SKM-1 treated with dmso at 0.1 percent for 144 hours (cell line): ENCODE measurements around the gene INPP5J.
"Not testable (repeated sequence)": the region's sequence is repeated elsewhere in the genome, so short reads cannot be mapped to it uniquely, and the experiment has no call there.

Experiments used
- DNase-seq: peaks from one replicate; lab custom pipeline; 2025; ENCODE audit not compliant: unreplicated experiment; lab: John Stamatoyannopoulos, UW

The INPP5J gene

DNA sequence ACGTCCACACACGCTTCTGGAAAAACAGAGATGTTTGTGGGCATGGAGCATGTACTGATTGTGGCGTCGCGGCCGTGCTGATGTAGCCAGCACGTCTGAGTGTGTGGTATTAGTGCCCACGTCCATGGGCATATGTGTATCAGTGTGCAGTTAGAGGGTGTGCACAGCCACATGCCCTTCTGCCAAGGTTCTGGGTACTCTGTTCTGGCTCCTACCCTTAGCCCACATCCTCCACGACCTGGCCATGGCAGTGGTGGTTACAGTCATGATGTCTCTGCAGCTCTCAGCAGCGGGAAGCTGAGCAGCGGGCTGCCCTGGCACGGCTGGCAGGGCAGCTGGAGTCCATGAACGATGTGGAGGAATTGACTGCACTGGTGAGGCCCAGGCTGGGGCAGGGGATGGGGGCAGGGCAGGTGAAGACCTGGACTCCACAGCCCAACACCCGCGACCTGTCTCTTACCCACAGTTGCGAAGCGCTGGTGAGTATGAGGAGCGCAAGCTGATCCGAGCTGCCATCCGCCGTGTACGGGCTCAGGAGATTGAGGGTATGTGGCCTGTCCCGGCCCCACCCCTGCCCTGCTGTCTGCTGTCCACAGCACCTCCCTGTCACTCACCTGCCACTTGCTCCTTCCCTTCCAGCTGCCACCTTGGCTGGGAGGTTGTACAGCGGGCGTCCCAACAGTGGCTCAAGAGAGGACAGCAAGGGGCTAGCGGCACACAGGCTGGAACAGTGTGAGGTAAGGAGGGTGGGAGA, 34.4 kb upstream of the INPP5J start:
- DNase-seq = no peak

DNA sequence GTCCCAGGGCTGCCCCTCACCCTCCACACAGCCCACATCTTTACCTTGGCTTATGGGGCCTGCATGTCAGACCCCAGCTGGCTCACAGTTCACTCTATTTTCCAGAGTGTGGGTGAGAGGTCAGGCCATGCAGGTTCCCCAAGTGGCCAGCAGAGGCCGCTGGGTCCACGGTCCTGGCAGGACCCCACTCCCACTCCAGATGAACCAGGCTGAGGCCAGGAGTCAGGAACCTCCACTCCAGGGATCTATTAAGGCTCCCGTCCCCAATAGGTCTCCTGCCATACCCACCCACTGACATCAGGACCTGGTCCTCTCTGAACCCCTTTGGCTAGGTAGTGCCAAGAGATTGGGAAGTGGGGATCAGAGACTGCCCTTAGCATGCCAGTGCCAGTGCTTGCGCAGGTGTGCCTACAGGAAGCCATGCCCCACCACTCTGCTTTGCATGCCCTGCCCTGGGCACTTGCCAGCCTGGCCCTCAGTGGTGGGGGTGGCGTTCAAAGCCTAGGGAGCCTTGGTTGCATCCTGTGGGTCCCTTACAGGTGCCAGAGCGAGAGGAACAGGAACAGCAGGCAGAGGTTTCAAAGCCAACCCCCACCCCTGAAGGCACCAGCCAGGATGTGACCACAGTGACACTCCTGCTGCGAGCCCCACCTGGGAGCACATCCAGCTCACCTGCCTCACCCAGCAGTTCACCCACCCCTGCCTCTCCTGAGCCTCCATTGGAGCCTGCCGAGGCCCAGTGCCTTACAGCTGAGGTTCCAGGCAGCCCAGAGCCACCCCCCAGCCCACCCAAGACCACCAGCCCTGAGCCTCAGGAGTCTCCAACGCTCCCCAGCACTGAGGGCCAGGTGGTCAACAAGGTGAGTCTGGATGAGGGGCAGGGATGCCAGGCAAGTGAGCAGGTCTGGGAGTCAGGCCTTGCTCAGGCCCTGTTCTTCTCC, 33.3 kb upstream of the INPP5J start:
- DNase-seq = peak; percentile 34

DNA sequence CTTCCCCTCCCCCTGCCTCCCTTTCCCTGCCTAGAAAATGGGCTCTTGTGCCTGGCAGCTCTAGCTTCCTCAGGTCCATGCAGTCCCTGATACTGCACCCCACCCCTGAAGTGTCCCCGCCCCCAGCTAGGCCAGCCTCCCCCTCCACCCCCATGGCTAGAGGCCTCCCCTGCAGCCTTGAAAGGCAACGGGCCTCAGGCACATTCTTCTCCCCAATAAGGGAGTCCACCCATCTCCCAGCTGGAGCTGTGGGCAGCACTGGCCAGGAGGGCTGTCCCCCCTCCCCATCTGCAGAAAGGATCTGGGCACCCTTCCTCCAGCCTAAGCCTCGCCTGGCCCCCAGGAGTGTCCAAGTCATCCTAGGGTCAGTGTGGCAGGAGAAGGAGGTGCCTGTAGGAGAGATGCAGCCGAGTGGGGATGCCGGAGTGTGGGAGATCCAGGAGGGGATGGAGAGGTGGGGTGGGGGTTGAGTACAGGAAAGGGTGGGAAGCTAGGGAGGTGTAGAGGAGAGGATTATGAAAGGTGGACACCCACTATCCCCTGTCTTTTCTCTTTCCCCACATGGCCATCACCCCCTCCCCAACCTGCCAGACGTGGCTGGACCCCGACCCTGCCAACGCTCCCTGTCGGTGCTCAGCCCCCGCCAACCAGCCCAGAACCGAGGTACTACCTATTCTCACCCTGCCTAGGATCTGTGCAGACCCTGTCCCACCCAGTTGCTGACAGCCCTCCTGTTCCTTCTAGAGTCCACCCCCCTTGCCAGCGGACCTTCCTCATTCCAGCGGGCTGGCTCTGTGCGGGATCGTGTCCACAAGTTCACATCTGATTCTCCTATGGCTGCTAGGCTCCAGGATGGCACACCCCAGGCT, 32.3 kb upstream of the INPP5J start:
- DNase-seq = no peak

DNA sequence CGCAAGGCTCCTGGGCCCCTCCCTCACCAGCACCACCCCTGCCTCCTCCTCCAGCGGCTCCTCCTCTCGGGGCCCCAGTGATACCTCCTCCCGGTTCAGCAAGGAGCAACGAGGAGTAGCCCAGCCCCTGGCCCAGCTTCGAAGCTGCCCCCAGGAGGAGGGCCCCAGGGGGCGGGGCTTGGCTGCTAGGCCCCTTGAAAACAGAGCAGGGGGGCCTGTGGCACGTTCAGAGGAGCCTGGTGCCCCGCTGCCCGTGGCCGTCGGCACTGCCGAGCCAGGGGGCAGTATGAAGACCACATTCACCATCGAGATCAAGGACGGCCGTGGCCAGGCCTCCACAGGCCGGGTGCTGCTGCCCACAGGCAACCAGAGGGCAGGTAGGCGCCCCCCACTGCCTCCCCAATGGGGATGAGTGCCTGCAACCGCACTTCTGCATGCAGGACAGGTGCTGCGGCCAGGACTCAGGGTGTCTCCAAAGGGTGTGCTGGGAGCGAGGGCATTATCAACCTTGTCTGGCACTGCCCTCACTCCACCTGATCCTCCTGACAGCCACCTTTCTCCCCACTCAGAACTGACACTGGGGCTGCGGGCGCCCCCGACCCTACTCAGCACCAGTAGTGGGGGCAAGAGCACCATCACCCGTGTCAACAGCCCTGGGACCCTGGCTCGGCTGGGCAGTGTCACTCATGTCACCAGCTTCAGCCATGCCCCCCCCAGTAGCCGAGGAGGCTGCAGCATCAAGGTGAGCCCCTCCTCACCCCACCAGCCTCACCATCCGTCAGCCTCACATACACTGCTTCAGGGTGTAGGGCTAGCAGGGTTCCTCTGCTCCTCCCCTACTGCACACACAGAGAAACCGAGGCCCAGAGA, 31.4 kb upstream of the INPP5J start:
- DNase-seq = no peak

DNA sequence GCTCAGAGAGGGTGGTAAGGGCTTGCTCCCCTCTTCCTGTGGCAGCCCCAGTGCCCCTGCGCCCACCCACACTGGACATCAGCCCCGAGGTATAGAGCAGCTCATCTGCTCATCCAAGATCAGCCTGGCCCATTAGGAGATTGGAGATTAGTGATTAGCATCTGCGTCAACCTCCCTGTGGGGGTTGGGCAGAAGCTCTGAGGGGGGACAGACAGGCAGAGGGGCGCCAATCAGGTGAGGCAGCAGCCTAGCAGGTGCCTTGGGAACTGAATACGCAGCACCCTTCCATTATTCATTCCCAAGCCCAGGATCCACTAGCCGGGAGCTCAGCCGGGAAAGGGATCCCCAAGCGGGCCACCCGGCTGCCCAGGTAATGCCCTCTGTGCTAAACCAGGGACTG, 30.6 kb upstream of the INPP5J start:
- no peak for DNase-seq

DNA sequence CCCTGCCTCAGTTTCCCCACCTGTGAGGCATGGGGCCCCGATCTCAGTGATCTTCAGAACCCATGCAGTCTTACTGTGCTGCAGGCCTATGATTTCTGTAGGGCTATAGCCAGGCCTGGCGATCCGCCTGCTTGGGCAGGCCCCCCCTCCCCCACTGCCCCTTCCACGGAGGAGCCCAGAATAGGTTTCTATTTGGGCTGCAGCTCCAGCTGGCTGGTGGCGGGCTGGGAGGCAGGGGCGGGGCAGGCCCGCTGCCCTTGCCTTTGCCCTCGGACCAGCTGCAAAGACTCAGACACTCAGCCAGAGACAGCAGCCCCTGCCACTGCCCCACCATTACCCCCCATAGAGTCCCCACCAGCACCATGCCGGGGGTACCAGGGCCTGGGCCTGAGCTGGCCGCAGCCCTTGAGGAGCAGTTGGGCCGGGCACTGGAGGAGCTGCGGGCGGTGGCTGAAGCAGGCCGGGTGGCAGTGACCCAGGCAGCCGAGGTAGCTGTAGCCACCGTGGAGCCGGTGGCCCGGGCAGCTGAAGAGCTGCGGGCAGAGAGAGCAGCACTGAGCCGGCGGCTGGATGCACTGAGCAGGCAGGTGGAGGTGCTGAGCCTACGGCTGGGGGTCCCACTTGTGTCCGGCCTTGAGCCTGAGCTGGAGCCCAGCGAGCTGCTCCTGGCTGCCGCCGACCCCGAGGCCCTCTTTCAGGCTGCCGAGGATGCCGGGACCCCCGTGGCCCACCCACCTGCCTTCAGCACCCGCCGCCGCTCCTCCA, 29.5 kb upstream of the INPP5J start:
- DNase-seq = no peak

DNA sequence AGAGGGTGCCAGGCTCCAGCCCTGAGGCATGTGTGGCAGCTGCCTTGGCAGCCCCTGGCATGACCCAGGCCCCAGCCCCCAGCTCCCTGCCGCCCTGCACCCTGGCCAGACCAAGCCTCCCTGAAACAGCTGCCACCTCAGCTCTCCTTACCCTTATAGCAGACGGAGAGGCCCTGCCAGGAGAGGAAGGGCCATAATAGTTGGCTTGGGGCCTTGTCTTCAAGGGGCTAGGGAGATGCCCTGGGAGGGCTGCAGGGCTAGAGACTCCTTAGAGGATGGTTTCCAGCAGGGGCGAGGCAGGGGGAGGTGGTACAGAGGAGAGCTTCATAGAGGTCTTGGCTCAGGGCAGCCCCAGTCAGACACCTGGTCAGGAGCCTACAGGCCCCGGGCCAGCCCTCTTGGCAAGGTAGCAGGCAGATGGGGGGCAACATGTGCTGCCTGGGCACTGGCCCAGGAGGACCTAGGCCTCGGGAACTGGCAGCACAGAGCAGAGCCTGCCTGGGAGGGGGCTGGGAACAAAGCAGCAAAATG, 28.7 kb upstream of the INPP5J start:
- no peak for DNase-seq

DNA sequence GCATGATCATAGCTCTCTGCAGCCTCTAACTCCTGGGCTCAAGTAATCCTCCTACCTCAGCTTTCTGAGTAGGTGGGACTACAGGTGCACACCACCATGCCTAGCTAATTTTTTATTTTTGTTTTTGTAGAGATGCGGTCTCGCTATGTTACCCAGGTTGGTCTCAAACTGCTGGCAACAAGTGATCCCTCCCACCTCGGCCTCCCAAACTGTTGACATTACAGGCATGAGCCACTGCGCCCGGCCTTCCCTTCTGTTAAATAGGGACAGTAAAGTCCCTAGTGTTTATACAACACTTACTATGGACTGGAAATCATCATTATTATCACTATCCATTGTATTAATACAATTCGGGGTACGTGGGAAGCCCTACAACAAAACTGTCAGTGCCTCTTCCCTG, 28.0 kb upstream of the INPP5J start:
- no peak for DNase-seq

DNA sequence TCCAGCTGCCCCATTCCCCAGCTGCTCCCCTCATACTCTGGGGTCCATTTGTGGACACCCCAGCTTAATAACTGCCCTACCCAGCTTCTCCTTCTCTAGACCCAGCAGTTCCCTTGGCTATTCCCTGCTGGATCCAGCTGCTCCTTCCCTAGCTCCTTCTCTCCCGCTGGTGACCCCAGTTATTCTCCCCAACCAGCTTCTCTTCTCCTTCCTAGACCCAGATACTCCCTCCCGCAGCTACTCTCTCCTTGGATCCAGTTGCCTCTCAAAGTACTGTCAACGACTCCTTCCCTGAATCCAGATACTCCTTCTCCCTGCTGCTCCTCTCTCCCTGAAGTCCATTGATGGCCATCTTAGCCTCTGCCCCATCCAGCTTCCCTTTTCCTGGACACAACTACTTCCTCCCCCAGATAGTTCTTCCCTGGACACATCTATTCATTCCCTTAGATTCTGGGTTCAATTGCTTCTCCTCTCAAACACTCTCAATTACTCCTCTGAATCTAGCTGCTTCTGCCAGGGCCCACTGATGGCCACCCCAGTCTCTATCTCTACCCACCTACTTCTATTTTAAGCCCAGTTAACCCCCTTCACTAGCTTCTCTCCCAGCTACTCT, 27.0 kb upstream of the INPP5J start:
- no peak for DNase-seq

DNA sequence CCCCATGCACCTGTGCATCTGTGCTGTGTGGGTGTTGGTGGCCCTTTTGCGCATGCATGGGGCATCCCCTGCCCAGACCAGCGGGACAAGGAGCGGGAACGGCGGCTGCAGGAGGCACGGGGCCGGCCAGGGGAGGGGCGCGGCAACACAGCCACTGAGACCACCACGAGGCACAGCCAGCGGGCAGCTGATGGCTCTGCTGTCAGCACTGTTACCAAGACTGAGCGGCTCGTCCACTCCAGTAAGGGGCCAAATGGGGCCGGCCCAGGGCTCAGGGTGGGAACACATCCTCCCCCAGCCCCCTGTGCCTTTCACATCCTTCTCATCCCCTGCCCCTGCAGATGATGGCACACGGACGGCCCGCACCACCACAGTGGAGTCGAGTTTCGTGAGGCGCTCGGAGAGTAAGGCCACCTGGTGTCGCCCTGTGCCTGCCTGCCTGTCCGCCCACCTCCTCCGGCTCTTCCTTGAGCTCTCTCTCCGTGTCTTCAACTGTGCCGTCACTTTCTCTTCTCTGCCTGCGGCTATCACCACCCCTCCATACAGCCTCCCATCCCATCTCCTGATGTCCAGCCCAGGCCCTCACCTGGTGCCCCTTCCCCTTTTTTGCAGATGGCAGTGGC, 26.0 kb upstream of the INPP5J start:
- no peak for DNase-seq

DNA sequence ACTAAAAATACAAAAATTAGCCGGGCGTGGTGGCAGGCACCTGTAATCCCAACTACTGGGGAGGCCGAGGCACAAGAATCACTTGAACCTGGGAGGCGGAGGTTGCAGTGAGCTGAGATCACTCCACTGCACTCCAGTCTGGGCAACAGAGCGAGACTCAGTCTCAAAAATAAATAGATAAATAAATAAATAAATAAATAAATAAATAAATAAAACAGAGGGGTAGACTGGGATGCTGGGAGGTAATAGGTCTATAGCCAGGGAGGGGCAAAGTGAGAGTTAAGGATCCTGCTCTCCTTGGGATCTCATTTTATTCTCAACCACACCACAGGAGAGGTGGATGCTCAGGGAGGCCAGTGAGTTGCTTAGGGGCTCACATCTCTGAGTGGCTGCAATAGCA, 25.2 kb upstream of the INPP5J start:
- not testable (repeated sequence) for DNase-seq

DNA sequence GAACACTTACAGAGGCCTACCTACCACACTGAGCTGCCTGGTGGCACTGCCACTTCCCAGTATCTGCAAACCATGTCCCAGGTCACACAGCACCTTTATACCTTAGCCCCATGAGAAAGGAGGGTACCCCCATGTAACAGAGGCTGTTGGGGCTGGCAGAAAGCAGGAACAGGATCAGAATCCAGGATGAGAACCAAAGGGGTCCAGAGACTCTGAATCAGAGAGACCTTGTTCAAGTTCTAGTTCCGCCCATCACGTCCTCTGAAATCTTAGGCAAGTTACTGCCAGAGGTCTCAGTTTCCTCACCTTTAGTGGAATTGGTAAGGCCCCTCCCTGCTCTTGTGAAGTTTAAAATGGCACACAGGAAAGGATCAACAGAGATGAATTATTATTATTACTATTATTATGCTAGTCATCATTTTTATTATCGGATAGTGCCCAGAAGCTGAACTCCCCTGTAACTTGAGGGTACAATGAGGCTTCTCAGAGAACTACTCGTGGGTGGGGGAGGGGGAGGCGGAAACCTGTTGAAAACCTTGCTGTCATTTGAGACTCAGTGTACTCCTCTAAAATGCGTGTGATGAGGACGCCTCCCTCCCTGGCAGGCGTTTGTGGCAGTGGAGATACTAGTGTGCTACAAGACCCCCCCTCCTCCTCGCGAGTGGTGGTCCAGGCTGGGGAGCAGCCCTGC, 24.7 kb upstream of the INPP5J start:
- DNase-seq = no peak

DNA sequence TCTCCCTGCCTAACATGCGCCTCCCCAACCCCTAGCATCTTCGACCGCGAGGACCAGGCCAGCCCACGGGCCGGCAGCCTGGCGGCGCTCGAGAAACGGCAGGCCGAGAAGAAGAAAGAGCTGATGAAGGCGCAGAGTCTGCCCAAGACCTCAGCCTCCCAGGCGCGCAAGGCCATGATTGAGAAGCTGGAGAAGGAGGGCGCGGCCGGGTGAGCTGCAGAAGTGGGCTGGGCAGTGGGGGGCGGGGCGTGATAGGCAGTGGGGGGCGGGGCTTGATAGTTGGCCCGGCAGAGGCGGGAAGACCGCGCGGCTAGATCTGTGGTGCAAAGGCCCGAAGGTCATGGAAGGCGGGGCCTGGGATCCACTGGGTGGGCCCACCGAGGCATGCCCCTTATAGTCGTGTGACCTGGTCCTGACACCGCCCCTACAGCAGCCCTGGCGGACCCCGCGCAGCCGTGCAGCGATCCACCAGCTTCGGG, 24.1 kb upstream of the INPP5J start:
- DNase-seq = no peak

DNA sequence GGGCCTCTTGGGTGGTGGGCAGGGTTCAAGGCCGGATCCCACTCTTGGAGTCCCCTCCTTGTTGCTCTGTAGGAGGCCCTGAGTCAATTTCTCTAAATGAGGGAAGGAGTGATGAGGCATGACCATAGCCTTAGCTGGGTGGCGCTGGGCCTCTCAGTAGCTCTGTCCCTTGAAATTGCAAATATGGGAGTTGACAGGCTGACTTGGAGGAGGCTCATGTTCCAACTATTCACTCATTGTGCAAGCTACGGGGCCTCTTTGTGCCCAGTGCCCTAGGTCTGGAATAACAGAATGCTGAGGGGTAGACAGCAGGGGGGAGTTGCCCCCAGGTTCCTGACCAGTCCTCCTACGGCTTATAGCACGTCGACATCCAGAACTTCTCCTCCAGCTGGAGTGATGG, 23.4 kb upstream of the INPP5J start:
- no peak for DNase-seq

DNA sequence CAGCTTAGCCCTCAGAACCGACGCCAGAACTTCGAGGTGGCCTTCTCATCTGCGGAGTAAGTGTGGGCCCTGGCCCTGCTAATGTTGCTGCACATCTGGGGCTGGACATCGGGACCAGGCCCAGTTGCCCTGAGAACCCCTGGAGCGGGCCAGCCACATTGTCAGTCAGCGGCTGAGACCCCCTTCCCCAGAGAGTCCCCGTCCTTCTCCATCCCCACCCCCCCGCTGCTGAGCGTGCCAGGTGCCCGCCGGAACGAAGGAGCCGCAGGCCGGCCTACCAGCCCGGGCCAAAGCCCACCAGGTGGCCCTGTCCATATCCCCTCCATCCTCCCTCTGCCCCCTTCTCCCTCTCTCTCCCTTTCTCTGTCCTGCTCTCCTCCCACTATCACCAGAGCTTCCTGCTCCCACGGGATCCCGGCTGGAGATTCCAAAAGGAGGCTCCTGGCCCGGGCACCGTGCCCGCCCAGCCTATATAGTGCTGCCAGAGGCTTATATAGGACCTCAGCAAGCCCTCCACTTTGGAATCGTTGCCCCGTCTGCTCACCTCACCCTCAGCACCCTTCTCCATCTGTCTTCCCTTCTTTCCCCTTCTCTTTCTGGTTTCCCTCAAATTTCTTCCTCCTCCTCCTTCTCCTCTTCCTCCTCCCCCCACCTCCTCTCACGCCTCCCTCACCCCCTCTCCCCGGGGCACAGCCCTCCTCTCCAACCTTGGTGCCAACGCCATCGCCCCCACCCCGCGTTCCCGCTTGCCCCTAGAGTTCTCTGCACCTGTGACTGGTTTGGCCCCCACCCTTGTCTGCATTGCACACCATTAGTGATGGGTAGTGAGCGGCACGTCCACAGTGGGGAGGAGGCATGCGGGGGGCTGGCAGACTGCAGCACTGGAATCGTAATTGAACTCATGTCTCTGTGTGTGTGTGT, 22.7 kb upstream of the INPP5J start:
- no peak for DNase-seq

DNA sequence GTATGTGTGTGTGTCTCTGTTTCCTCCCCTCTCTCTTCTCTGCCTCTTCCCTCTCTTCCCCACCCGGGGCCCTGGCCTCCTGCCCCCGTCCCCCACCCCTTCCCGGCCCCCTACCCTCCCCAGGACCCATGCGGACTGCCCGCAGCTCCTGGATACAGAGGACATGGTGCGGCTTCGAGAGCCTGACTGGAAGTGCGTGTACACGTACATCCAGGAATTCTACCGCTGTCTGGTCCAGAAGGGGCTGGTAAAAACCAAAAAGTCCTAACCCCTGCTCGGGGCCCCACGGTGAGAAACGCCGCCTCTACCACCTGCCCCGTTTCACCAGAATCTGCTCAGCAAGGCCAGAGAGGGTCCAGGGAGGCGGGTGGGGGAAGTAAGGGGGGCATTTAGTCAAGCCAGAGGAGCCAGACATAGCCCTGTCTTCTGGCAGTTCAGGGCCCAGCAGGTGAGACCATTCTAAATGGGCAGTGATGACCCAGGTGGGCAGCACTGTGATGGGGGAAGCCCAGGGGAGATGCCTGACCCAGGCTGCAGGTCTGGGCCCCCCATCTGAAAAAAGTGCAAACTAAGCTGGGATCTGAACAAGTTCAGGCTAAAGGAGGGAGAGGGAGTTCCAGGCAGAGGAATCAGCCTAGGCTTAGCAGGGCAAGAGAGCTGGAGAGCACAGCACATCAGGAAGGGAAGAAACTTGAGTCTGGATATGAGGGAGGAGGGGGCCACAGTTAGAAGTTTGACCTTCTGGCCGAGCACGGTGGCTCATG, 21.8 kb upstream of the INPP5J start:
- DNase-seq = no peak
